Endometrium (tissue), 2 donors: ENCODE results near the gene ADORA1.

Experiments
- FAIRE-seq: peaks from 2 replicates; lab custom pipeline; 2012; peaks lifted over from hg19 to GRCh38; lab: Jason Lieb, UNC
- donor health status: control.
- donor health status: control.

ADORA1 gene

DNA sequence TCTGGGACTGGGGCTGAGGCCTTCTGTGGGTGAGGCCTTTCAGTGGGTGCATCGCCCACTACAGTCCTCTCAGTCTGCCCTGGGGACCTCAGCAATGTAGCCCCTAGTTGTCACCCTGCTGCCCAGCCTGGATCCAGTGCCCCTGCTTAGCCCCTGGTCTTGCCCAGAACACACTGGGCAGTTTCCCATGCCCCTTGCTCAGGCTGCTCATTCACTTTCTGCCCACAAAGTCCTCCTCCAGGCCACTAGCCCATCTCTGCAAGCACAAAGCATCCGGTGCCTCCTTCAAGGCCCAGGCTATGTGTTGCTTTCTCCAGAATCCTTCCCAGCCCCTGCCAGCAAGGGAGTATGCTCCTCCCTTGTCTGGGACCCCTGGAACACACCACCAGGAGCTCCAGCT, 5.4 kb upstream of the ADORA1 start:
- FAIRE-seq, result no peak

DNA sequence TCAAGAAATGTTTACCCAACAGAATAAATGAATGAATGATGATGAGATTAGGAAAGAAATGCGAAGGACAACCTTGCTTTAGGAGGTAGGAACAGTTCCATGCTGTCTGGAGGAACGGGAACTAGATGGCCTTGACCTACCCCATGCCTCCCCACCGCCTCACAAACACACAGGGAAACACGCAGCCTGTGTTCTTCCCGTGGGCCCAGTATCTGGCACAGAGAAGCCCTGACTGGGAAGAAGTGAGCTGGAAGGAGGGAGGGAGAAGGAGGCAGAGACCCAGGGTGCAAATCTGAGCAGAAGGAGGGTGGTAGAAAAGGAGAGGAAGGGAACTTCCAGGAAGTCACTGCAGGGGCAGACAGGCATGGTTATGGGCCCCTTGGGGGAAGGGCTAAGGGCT, 3.5 kb upstream of the ADORA1 start:
- no peak for FAIRE-seq

DNA sequence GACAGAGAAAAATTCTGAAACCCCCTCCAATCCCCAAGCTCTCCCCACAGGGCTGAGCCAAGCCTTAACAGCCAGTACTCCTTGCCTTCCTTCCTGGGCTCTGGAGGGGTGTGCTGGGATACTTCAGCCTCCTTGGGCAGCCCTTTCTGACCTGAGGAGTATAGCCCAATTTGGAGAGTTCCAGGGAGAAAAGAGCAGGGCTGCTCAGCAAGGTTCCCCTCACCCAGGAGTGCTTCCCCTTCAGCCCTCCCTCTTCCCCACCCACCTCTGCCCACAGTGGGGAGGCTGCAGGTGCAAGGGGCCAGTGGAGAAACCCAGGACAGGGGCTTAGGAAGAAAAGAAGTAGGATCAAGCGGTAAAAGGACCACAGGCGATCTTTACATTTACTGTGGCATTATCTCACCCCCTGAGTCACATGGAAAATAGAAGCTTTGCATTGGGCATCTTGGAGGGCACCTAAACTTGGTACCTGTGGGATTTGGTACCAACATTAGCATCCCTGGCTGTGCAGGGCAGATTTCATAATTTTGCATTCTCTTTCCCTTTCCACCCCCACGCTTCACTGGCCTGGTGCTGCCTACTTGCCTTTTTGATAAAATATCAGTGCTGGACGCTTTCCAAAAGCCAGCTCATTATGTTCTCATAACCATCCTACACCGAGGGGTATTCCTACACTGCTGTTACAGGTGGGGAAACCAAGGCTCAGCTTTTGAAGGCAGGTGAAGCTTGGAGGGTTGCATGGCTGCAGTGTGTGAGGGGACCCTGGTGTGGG, 2.8 kb upstream of the ADORA1 start:
- no peak for FAIRE-seq

GRCh38 chr1:203126151-203126865, 1.2 kb upstream of the ADORA1 start:
- no peak for FAIRE-seq

- no peak for FAIRE-seq
Observed at GRCh38 chr1:203126866-203127665, 460 bp upstream of the ADORA1 start.

- no peak for FAIRE-seq
Observed at GRCh38 chr1:203128431-203128715, 847 bp downstream of the ADORA1 start.

GRCh38 chr1:203128716-203129500, 1.4 kb downstream of the ADORA1 start:
- no peak for FAIRE-seq

- FAIRE-seq, result no peak
Observed at GRCh38 chr1:203129501-203130231, 2.1 kb downstream of the ADORA1 start.

- FAIRE-seq, result no peak
Observed at GRCh38 chr1:203130358-203130985, 2.9 kb downstream of the ADORA1 start.

- FAIRE-seq, result no peak
Observed at GRCh38 chr1:203131548-203132200, 4.1 kb downstream of the ADORA1 start.

DNA sequence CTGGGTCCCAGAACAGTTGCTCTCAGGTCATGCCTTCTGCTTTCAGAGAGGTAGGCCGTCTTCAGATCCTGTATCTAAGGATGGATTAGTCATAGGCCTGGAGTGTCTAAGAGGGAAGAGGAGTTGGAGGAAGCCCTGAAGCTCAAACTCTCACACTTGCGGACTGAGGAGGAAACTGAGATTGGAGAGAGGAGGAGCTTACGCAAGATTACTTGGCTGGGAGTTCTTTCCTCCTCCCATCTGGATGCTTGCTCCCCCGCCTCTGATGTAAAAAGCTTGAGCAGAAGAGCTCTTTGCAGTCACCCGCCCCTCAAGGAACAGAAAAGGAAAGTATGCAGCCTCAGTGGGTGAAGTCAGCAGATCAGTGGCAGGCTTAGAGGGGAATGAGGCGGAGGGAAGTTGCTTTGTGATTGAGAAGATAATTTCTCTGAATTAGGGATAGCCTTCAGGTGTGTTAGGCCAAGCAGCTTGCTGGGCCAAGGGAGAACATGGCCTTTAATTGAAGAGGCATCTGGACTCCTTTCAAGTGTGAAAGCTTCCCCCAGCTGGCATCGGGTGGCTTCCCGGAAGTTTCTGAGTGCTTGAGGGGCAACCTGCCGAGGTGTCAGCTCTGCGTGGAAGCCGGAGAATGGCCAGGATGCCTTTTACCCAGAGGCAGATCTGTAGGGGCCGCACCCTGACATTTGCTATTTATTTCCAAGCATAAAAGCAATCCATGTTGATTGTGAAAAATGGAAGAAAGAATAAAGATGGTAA, 6.6 kb downstream of the ADORA1 start:
- no peak for FAIRE-seq

GRCh38 chr1:203135636-203136305, 8.2 kb downstream of the ADORA1 start:
- FAIRE-seq, result no peak

GRCh38 chr1:203136409-203137042, 9.0 kb downstream of the ADORA1 start:
- no peak for FAIRE-seq

DNA sequence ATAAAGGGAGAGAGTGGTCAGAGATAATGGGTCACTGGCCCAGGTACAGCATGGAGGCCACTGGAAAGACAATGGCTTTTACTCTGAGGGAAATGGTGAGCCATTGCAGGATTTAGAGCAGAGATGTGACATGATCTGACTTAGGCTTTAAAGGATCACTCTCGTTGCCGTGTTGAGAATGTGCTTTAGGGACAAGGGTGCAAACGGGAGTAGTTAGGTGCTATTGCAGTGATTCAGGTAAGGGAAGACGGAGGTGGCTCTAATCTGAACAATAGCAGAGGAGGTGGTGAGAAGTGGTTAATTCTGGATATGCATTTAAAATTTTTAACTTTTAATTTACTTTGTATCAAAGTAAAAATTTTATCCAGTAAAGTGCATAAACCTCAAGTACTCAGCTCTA, 9.8 kb downstream of the ADORA1 start:
- no peak for FAIRE-seq

- FAIRE-seq, result no peak
Observed at GRCh38 chr1:203138066-203138465, 10.5 kb downstream of the ADORA1 start.

- FAIRE-seq, result no peak
Observed at GRCh38 chr1:203139976-203140475, 12.5 kb downstream of the ADORA1 start.

DNA sequence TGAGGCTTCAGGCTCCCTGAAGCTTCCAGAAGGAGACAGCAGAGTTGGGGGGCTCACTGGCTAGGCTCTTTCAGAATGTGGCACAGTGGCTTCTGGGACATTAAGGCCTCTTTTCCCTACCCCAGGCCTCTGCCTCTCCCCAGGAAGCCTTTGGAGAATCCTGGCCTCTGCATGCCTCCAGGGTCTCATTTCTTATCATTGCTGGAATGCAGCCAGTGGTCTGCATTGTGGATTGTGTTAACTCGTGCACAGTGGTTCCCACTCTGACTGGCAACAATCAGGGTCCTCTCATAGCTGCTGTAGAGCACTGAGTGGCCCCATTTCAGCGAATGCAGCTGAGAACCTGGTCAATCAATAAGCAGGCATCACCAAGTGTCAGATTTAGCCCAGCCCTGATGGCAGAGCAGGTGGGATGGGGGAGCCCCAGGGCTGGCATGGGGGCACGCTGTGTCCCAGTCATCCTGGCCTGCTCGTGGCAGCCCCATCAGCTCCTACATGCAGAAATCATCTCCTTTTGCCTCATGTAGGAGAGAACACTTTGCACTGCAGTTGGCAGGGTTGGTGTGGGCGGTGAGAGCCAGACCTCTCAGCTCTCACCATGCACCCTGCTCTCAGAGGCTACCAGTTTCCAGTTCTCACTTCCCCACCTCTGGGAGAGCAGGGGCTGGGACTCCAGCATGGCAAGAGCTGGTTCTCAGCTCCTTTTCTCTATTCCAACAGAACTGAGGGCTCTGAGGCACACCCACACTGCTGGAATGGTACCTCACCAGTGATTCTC, 13.4 kb downstream of the ADORA1 start:
- no peak for FAIRE-seq

- FAIRE-seq, result no peak
Observed at GRCh38 chr1:203142124-203142523, 14.6 kb downstream of the ADORA1 start.
